Neural progenitor cell (in vitro differentiated cells): ENCODE measurements around the gene LRRC61. TPM values are rescaled to one million over a fixed set of nuclear protein-coding genes. Genes with fewer than 3 reads are reported as not detected.
A peak's percentile ranks its signal among the peaks of the same experiment; 100 is the strongest.

Source experiments
- DNase-seq: peaks from one replicate; pipeline ENCODE4 v3.0.0-alpha.2; 2016; ENCODE audit warnings: low spot score
- H2AFZ ChIP-seq: fragments of 200-600 bp; sonication (generic); replicated peaks from 2 replicates; pipeline ENCODE4 v1.6.1; 2016; ENCODE audit warnings: antibody characterized with exemption
- H3F3A ChIP-seq: fragments of 200-600 bp; sonication (generic); 2 replicates; pipeline ENCODE4 v1.6.1; 2016; ENCODE audit warnings: antibody characterized with exemption, low read depth
- H3K27ac ChIP-seq: fragments of 200-600 bp; sonication (generic); 2 replicates; pipeline ENCODE4 v1.5.1; 2016; ENCODE audit warnings: mild to moderate bottlenecking
- H3K27me3 ChIP-seq: fragments of 200-600 bp; sonication (generic); 2 replicates; pipeline ENCODE4 v1.6.1; 2016; ENCODE audit warnings: mild to moderate bottlenecking, moderate library complexity
- H3K36me3 ChIP-seq: fragments of 200-600 bp; sonication (generic); 2 replicates; pipeline ENCODE4 v1.5.1; 2016
- H3K4me1 ChIP-seq: fragments of 200-600 bp; sonication (generic); 2 replicates; pipeline ENCODE4 v1.6.1; 2016; ENCODE audit warnings: mixed run types
- H3K4me2 ChIP-seq: fragments of 200-600 bp; sonication (generic); 2 replicates; pipeline ENCODE4 v1.6.1; 2016
- H3K4me3 ChIP-seq: fragments of 200-600 bp; sonication (generic); 2 replicates; pipeline ENCODE4 v1.5.1; 2016
- H3K79me2 ChIP-seq: fragments of 200-600 bp; sonication (generic); 2 replicates; pipeline ENCODE4 v1.6.1; 2016; ENCODE audit warnings: low read depth
- H3K9ac ChIP-seq: fragments of 200-600 bp; sonication (generic); 2 replicates; pipeline ENCODE4 v1.6.1; 2016
- H3K9me3 ChIP-seq: fragments of 200-600 bp; sonication (generic); 2 replicates; pipeline ENCODE4 v1.5.1; 2016; ENCODE audit warnings: low read depth
- H4K20me1 ChIP-seq: fragments of 200-600 bp; sonication (generic); 2 replicates; pipeline ENCODE4 v1.6.1; 2016; ENCODE audit warnings: low read depth
- H3K27ac Mint-ChIP-seq: 3 replicates; pipeline ENCODE4 v1.8.0; 2021; ENCODE audit warnings: mixed read lengths
- H3K27me3 Mint-ChIP-seq: 2 replicates; pipeline ENCODE4 v1.8.0; 2022; ENCODE audit warnings: low read depth, mild to moderate bottlenecking, inconsistent platforms, moderate library complexity, mixed read lengths; ENCODE audit not compliant: insufficient read depth
- H3K36me3 Mint-ChIP-seq: 3 replicates; pipeline ENCODE4 v1.8.0; 2021; ENCODE audit warnings: mixed read lengths
- H3K4me1 Mint-ChIP-seq: 3 replicates; pipeline ENCODE4 v1.8.0; 2021; ENCODE audit warnings: mixed read lengths
- H3K4me3 Mint-ChIP-seq: 3 replicates; pipeline ENCODE4 v1.8.0; 2021; ENCODE audit warnings: mild to moderate bottlenecking, moderate library complexity, mixed read lengths
- H3K9me3 Mint-ChIP-seq: 3 replicates; pipeline ENCODE4 v1.8.0; 2020; ENCODE audit warnings: mixed read lengths
- EZH2 ChIP-seq: fragments of 200-600 bp; sonication (generic); IDR thresholded peaks from 2 replicates; pipeline ENCODE4 v1.6.1; 2017; ENCODE audit warnings: antibody characterized with exemption, mild to moderate bottlenecking, moderate library complexity
- EZH2phosphoT487 ChIP-seq: fragments of 200-600 bp; sonication (generic); IDR thresholded peaks from 2 replicates; pipeline ENCODE4 v1.6.1; 2017; ENCODE audit warnings: antibody characterized with exemption
- total RNA-seq: library from RNA; depleted of rRNA; stranded (reverse); fragments of >200 nt; gene quantifications from 2 replicates; pipeline ENCODE4 v1.2.3, GENCODE V29; 2015; ENCODE audit warnings: low replicate concordance
- TF ChIP-seq, protein P1 (sequence below): fragments of 200-600 bp; sonication (generic); IDR thresholded peaks from 2 replicates; pipeline ENCODE4 v1.5.1; 2017; ENCODE audit warnings: antibody characterized with exemption, mild to moderate bottlenecking

LRRC61 gene
- total RNA-seq, 1 donor from 2014 or later, result 2.0 TPM

DNA sequence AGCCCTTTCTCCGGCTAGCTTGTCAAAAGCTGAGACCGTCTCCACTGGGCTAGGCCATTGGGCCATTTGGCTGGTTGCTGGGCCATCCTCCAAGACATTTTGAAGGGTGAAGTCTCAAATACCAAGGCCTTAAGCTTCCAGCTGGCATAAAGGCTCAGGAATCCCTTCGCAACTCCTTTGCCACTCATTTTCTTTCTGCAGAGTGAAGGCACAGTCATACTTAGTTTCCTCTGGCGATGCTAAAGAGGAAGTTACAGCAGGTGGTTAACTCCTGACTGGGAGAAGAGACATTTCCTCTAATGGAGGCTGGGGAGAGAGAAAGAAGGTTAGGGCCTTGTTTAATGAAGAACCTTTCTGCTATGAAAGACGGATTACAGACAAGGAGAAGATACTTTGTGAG is 40.7 kb downstream of the LRRC61 start:
- Histone ChIP-seq H3K4me3 (no peak overlapping the region), H3K4me1 (peaks cover 21% of the 10 kb centered on the region), H3K79me2 (peaks cover 1% of the 10 kb centered on the region), H3K36me3 (no peaks in the 10 kb centered on the region), H3K27me3 (no peaks in the 10 kb centered on the region), H2AFZ (no peak overlapping the region), H3K27ac (no peak overlapping the region), H3F3A (peaks cover 32% of the 10 kb centered on the region), H3K9ac (no peak overlapping the region), H3K4me2 (no peak overlapping the region), H4K20me1 (no peaks in the 10 kb centered on the region), H3K9me3 (no peaks in the 10 kb centered on the region)
- Mint-ChIP-seq H3K9me3 (peaks cover 2% of the 10 kb centered on the region), H3K4me3 (no peak overlapping the region), H3K27me3 (peaks cover 11% of the 10 kb centered on the region), H3K27ac (no peak overlapping the region), H3K36me3 (no peaks in the 10 kb centered on the region), H3K4me1 (peaks cover 55% of the 10 kb centered on the region)
- TF ChIP-seq EZH2phosphoT487 (no peak), EZH2 (no peak)
- TF ChIP-seq, protein P1, sequence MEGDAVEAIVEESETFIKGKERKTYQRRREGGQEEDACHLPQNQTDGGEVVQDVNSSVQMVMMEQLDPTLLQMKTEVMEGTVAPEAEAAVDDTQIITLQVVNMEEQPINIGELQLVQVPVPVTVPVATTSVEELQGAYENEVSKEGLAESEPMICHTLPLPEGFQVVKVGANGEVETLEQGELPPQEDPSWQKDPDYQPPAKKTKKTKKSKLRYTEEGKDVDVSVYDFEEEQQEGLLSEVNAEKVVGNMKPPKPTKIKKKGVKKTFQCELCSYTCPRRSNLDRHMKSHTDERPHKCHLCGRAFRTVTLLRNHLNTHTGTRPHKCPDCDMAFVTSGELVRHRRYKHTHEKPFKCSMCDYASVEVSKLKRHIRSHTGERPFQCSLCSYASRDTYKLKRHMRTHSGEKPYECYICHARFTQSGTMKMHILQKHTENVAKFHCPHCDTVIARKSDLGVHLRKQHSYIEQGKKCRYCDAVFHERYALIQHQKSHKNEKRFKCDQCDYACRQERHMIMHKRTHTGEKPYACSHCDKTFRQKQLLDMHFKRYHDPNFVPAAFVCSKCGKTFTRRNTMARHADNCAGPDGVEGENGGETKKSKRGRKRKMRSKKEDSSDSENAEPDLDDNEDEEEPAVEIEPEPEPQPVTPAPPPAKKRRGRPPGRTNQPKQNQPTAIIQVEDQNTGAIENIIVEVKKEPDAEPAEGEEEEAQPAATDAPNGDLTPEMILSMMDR, result no peak
- DNase-seq, result no peak

GRCh38 chr7:150365194-150365593 is 42.0 kb downstream of the LRRC61 start:
- no peak for DNase-seq
- Histone ChIP-seq H3K4me2 (no peak overlapping the region), H3F3A (peaks cover 34% of the 10 kb centered on the region), H4K20me1 (no peaks in the 10 kb centered on the region), H2AFZ (no peak overlapping the region), H3K9ac (no peak overlapping the region), H3K4me3 (no peak overlapping the region), H3K79me2 (peaks cover 15% of the 10 kb centered on the region), H3K9me3 (no peaks in the 10 kb centered on the region), H3K36me3 (no peaks in the 10 kb centered on the region), H3K27ac (no peak overlapping the region), H3K27me3 (no peaks in the 10 kb centered on the region), H3K4me1 (peaks cover 30% of the 10 kb centered on the region)
- H3K36me3 Mint-ChIP-seq, result no peaks in the 10 kb centered on the region
- TF ChIP-seq EZH2phosphoT487 (no peak), EZH2 (no peak)
- TF ChIP-seq, protein P1, result no peak
- H3K27ac Mint-ChIP-seq, result no peak overlapping the region
- H3K4me3 Mint-ChIP-seq, result no peak overlapping the region
- no peaks in the 10 kb centered on the region for H3K9me3 Mint-ChIP-seq
- H3K4me1 Mint-ChIP-seq, result peaks cover 65% of the 10 kb centered on the region
- peaks cover under 1% of the 10 kb centered on the region for H3K27me3 Mint-ChIP-seq

DNA sequence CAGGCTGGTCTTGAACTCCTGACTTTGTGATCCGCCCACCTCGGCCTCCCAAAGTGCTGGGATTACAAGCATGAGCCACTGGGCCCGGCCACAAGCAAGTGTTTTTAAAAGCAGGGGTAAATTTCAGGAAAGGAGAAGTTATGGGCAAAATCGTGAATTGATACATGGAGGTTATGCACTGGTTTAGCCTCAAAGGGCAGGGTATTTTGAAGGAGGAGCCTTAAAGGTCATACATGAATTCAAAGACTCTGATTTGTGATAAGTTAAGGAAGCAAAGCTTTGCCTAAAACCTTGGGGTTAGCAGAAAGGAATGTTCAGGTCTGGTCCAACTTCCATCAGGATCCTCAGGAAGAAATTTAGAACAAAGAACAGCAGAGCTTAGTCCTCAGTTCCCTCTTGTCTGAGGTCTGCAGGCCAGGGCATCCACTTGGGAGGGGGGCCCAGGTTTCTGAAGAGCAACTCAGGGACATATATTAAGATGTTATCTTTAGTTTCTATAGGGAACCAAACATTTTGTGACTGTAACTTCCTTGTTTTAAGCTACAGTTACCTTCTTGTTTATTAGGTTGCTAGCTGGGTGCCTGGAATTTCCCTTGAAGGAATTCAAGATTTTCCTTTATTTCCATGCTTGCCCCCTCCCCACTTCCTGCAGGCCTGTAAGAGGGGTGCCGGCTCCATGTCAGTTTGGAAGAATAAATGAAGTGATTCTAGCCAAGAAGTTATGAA is 42.7 kb downstream of the LRRC61 start:
- H3K4me1 Mint-ChIP-seq, result peaks cover 70% of the 10 kb centered on the region
- Histone ChIP-seq H2AFZ (peak overlapping the region; percentile 31), H3F3A (peaks cover 34% of the 10 kb centered on the region), H3K9me3 (no peaks in the 10 kb centered on the region), H3K4me3 (no peak overlapping the region), H3K27me3 (no peaks in the 10 kb centered on the region), H3K9ac (no peak overlapping the region), H3K4me2 (no peak overlapping the region), H3K4me1 (peaks cover 33% of the 10 kb centered on the region), H4K20me1 (no peaks in the 10 kb centered on the region), H3K27ac (no peak overlapping the region), H3K36me3 (no peaks in the 10 kb centered on the region), H3K79me2 (peaks cover 21% of the 10 kb centered on the region)
- peaks cover 4% of the 10 kb centered on the region for H3K36me3 Mint-ChIP-seq
- peak overlapping the region; percentile 78 for H3K27ac Mint-ChIP-seq
- H3K4me3 Mint-ChIP-seq, result peak overlapping the region; percentile 58
- no peaks in the 10 kb centered on the region for H3K9me3 Mint-ChIP-seq
- TF ChIP-seq EZH2phosphoT487 (no peak), EZH2 (no peak)
- no peaks in the 10 kb centered on the region for H3K27me3 Mint-ChIP-seq
- DNase-seq, result peak; percentile 6

- H3F3A ChIP-seq, result peaks cover 32% of the 10 kb centered on the region
- H3K4me1 Mint-ChIP-seq, result peaks cover 57% of the 10 kb centered on the region
- no peak overlapping the region for H3K27ac ChIP-seq
- TF ChIP-seq EZH2, result no peak
- no peak for TF ChIP-seq EZH2phosphoT487
- TF ChIP-seq, protein P1, result no peak
- peak overlapping the region; percentile 79 for H3K4me3 ChIP-seq
- H3K27me3 ChIP-seq, result no peaks in the 10 kb centered on the region
- no peaks in the 10 kb centered on the region for H3K27me3 Mint-ChIP-seq
- no peaks in the 10 kb centered on the region for H3K9me3 ChIP-seq
- H2AFZ ChIP-seq, result peak overlapping the region; percentile 82
- H3K4me2 ChIP-seq, result peak overlapping the region; percentile 96
- H3K36me3 Mint-ChIP-seq, result peaks cover 5% of the 10 kb centered on the region
- no peaks in the 10 kb centered on the region for H3K36me3 ChIP-seq
- H3K9ac ChIP-seq, result no peak overlapping the region
- peak overlapping the region; percentile 98 for H3K27ac Mint-ChIP-seq
- H3K4me1 ChIP-seq, result peaks cover 19% of the 10 kb centered on the region
- no peaks in the 10 kb centered on the region for H4K20me1 ChIP-seq
- H3K9me3 Mint-ChIP-seq, result no peaks in the 10 kb centered on the region
- H3K79me2 ChIP-seq, result peaks cover 39% of the 10 kb centered on the region
- peak overlapping the region; percentile 85 for H3K4me3 Mint-ChIP-seq
- DNase-seq, result no peak
These were observed 44.5 kb downstream of the LRRC61 start for GRCh38 chr7:150367677-150368095.
